A549 (cell line): Measurements from ENCODE around the gene SLC9A9.
"Not testable (repeated sequence)": the region's sequence is repeated elsewhere in the genome, so short reads cannot be mapped to it uniquely, and the experiment has no call there.

Source experiments
- BHLHE40 ChIP-seq: IDR thresholded peaks from 2 replicates; pipeline ENCODE4 v1.6.1; 2012; ENCODE audit warnings: low read depth, low read length, inconsistent platforms
- CEBPB ChIP-seq, 2 experiments: fragments of >200 bp in 1 of 2; sonication (Bioruptor Twin) in 1 of 2; formaldehyde crosslinking in 1 of 2; IDR thresholded peaks; 2 replicates each; pipeline ENCODE4 v1.6.1; 2012 to 2016
- CHD2 ChIP-seq: fragments of 150-350 bp; IDR thresholded peaks from 2 replicates; pipeline ENCODE4 v1.6.1; 2014; ENCODE audit warnings: low read length; ENCODE audit not compliant: partially characterized antibody
- CHD4 ChIP-seq: fragments of 200-600 bp; sonication (generic); IDR thresholded peaks from 2 replicates; pipeline ENCODE4 v1.6.1; 2016; ENCODE audit warnings: antibody characterized with exemption, mild to moderate bottlenecking, borderline replicate concordance
- CTCF ChIP-seq: fragments of >200 bp; sonication (Bioruptor Twin); formaldehyde crosslinking; IDR thresholded peaks from 3 replicates; pipeline ENCODE4 v1.5.1; 2016
- EHMT2 ChIP-seq: fragments of 200-600 bp; sonication (generic); IDR thresholded peaks from 2 replicates; pipeline ENCODE4 v1.6.1; 2016; ENCODE audit warnings: antibody characterized with exemption, low read depth, mild to moderate bottlenecking, moderate library complexity
- EP300 ChIP-seq, 2 experiments: fragments of >200 bp; sonication (Bioruptor Twin); formaldehyde crosslinking; IDR thresholded peaks; 2 replicates in 1 of 2; 3 replicates in 1 of 2; pipeline ENCODE4 v1.6.1; 2016 to 2017
- NR3C1 ChIP-seq: fragments of >200 bp; sonication (Bioruptor Twin); formaldehyde crosslinking; IDR thresholded peaks from 3 replicates; pipeline ENCODE4 v1.6.1; 2017
- POLR2A ChIP-seq: IDR thresholded peaks from 2 replicates; pipeline ENCODE4 v1.6.1; 2012; ENCODE audit warnings: mild to moderate bottlenecking, low read length
- SMC3 ChIP-seq: fragments of >200 bp; sonication (Bioruptor Twin); formaldehyde crosslinking; IDR thresholded peaks from 3 replicates; pipeline ENCODE4 v1.6.1; 2018; ENCODE audit warnings: inconsistent platforms
- SREBF2 ChIP-seq: fragments of 450-650 bp; IDR thresholded peaks from 2 replicates; pipeline ENCODE4 v1.6.1; 2014; ENCODE audit warnings: mild to moderate bottlenecking, moderate library complexity
- TF ChIP-seq, protein P1 (sequence below): IDR thresholded peaks from 2 replicates; pipeline ENCODE4 v1.6.1; 2012

- not testable (repeated sequence) for TF ChIP-seq CTCF; CHD2; EP300 (IDR thresholded peaks at IDR 0.05); POLR2A; SMC3; CEBPB (IDR thresholded peaks at IDR 0.05); EHMT2; CHD4; BHLHE40; NR3C1; SREBF2
- TF ChIP-seq, protein P1, sequence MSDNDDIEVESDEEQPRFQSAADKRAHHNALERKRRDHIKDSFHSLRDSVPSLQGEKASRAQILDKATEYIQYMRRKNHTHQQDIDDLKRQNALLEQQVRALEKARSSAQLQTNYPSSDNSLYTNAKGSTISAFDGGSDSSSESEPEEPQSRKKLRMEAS: not testable (repeated sequence)
These were observed 42.8 kb downstream of the SLC9A9 start for GRCh38 chr3:143805476-143805875.
